MCF 10A (cell line): ENCODE results near the gene AGBL1. TPM values are rescaled to one million over a fixed set of nuclear protein-coding genes. Genes with fewer than 3 reads are reported as not detected.

Experiments used
- BruUV-seq: library from RNA; stranded (reverse); fragments of 400-500 nt; replicated peaks from 2 replicates; lab custom pipeline; 2021; lab: Mats Ljungman, UMichigan
- CTCF ChIA-PET: fragments of 300-600 bp; sonication (Branson Sonifier 250); formaldehyde crosslinking; extraction: SDS; loops from one replicate; lab custom pipeline; 2021; ENCODE audit warnings: antibody characterized with exemption, inconsistent platforms; lab: Yijun Ruan, JAX
- POLR2A ChIA-PET: fragments of 300-600, 350-650 bp; sonication (Branson Sonifier 250); formaldehyde crosslinking; extraction: SDS; loops from one replicate; lab custom pipeline; 2020; ENCODE audit warnings: antibody characterized with exemption, inconsistent platforms; lab: Yijun Ruan, JAX
- DNase-seq: peaks from one replicate; pipeline ENCODE4 v3.0.0-alpha.2; 2018; ENCODE audit not compliant: unreplicated experiment
- H3K27ac Mint-ChIP-seq: one replicate; pipeline ENCODE4 v1.8.0; 2022; ENCODE audit warnings: mild to moderate bottlenecking, low read depth, mixed read lengths; ENCODE audit not compliant: unreplicated experiment
- H3K27me3 Mint-ChIP-seq: one replicate; pipeline ENCODE4 v1.8.0; 2022; ENCODE audit warnings: mixed read lengths; ENCODE audit not compliant: insufficient read depth, unreplicated experiment
- H3K36me3 Mint-ChIP-seq: one replicate; pipeline ENCODE4 v1.8.0; 2022; ENCODE audit warnings: mild to moderate bottlenecking, moderate library complexity, mixed read lengths; ENCODE audit not compliant: insufficient read depth, unreplicated experiment
- H3K4me1 Mint-ChIP-seq: one replicate; pipeline ENCODE4 v1.8.0; 2022; ENCODE audit warnings: mixed read lengths; ENCODE audit not compliant: insufficient read depth, unreplicated experiment
- H3K4me3 Mint-ChIP-seq: one replicate; pipeline ENCODE4 v1.8.0; 2022; ENCODE audit warnings: mild to moderate bottlenecking, moderate library complexity, mixed read lengths; ENCODE audit not compliant: unreplicated experiment
- H3K9me3 Mint-ChIP-seq: one replicate; pipeline ENCODE4 v1.8.0; 2022; ENCODE audit warnings: mixed read lengths; ENCODE audit not compliant: unreplicated experiment
- intact Hi-C: fragments of 100-400 bp; cut with micrococcal nuclease; formaldehyde crosslinking; loops from 2 replicates; pipeline ENCODE4 v1.14.1; 2022
- total RNA-seq: library from RNA; stranded (reverse); gene quantifications from 2 replicates; pipeline ENCODE4 v1.2.3, GENCODE V29; 2022
- TF ChIP-seq, protein P1 (sequence below): fragments of 200-600 bp; IDR thresholded peaks from one replicate; pipeline ENCODE4 v1.8.0; 2022; ENCODE audit warnings: antibody characterized with exemption, mild to moderate bottlenecking; ENCODE audit not compliant: unreplicated experiment

Gene AGBL1
- total RNA-seq, 1 experiment from 2014 or later = not detected

- TF ChIP-seq, protein P1, sequence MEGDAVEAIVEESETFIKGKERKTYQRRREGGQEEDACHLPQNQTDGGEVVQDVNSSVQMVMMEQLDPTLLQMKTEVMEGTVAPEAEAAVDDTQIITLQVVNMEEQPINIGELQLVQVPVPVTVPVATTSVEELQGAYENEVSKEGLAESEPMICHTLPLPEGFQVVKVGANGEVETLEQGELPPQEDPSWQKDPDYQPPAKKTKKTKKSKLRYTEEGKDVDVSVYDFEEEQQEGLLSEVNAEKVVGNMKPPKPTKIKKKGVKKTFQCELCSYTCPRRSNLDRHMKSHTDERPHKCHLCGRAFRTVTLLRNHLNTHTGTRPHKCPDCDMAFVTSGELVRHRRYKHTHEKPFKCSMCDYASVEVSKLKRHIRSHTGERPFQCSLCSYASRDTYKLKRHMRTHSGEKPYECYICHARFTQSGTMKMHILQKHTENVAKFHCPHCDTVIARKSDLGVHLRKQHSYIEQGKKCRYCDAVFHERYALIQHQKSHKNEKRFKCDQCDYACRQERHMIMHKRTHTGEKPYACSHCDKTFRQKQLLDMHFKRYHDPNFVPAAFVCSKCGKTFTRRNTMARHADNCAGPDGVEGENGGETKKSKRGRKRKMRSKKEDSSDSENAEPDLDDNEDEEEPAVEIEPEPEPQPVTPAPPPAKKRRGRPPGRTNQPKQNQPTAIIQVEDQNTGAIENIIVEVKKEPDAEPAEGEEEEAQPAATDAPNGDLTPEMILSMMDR = no peak
- H3K27ac Mint-ChIP-seq = no peak overlapping the region
- H3K36me3 Mint-ChIP-seq = peaks cover 6% of the 10 kb centered on the region
- CTCF ChIA-PET = interaction anchor here (0.5 to 0.6 kb wide), 3 partner anchors 16 to 522 kb away, joined by 3 read pairs; no protein-coding TSS in a partner anchor
- no peak overlapping the region for H3K4me3 Mint-ChIP-seq
- intact Hi-C loops = no loop called here
- no peaks in the 10 kb centered on the region for H3K27me3 Mint-ChIP-seq
- no peak for DNase-seq
- peaks cover 5% of the 10 kb centered on the region for H3K4me1 Mint-ChIP-seq
- peaks cover 14% of the 10 kb centered on the region for H3K9me3 Mint-ChIP-seq
- BruUV-seq = no TSS peak
- POLR2A ChIA-PET = no interaction called here
Measured at GRCh38 chr15:86383611-86384010, 303.9 kb downstream of the AGBL1 start.

GRCh38 chr15:86384186-86384585 lies 304.5 kb downstream of the AGBL1 start:
- DNase-seq = no peak
- intact Hi-C loops = no loop called here
- ChIA-PET POLR2A (interaction anchor here (1.0 kb wide), 1 partner anchor 11 kb away, joined by 3 read pairs; no protein-coding TSS in a partner anchor), CTCF (interaction anchor here (0.5 to 0.6 kb wide), 2 partner anchors 170 to 523 kb away, joined by 3 read pairs; no protein-coding TSS in a partner anchor)
- Mint-ChIP-seq H3K9me3 (peaks cover 14% of the 10 kb centered on the region), H3K4me1 (peaks cover 5% of the 10 kb centered on the region), H3K27ac (no peak overlapping the region), H3K4me3 (no peak overlapping the region), H3K36me3 (peaks cover 6% of the 10 kb centered on the region), H3K27me3 (no peaks in the 10 kb centered on the region)
- BruUV-seq = no TSS peak
- TF ChIP-seq, protein P1 = no peak

DNA sequence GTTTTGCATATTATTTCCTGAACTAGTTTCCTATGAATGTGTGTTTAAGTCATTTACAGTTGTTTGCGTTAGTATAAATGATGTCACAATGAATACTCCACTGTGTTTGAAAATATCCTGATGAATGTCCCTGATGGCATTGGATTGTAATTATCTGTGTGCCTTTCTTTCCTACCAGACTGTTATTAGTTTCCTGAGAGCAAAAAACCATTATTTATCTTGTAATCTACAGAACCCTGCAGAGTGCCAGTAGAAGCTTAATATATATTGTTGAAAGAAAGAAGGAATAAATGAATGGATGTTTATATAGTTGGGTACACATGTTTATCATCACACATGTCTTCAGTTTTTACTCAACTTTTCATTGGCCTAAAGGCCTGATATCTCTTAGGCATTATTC lies 312.6 kb downstream of the AGBL1 start:
- peaks cover 6% of the 10 kb centered on the region for H3K36me3 Mint-ChIP-seq
- peaks cover 5% of the 10 kb centered on the region for H3K4me1 Mint-ChIP-seq
- peaks cover 1% of the 10 kb centered on the region for H3K9me3 Mint-ChIP-seq
- no peak for DNase-seq
- intact Hi-C loops = no loop called here
- ChIA-PET CTCF (no interaction called here), POLR2A (interaction anchor here (0.6 to 1.1 kb wide), 4 partner anchors 12 to 852 kb away, joined by 3 read pairs; no protein-coding TSS in a partner anchor)
- BruUV-seq = no TSS peak
- H3K4me3 Mint-ChIP-seq = no peak overlapping the region
- TF ChIP-seq, protein P1 = no peak
- H3K27me3 Mint-ChIP-seq = no peaks in the 10 kb centered on the region
- H3K27ac Mint-ChIP-seq = no peak overlapping the region

DNA sequence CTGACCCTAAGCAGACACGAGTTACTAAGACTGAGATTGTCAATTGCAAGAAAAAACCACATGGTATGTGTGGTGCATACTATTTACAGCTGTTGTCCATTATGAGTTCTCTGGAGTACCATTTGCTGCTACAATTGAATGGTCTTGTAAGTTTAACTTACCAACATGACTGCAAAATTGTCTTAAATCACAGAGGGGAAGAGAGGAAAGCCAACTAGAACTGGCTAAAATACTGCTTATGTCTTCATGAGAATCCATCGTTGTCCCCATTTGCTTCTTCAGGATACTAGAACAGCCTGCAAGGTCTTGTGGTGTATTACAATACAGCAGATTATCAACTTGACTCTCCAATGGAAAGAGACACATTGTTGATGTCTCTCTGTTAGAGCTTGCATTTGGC lies 313.2 kb downstream of the AGBL1 start:
- H3K27ac Mint-ChIP-seq = no peak overlapping the region
- intact Hi-C loops = no loop called here
- no peaks in the 10 kb centered on the region for H3K27me3 Mint-ChIP-seq
- ChIA-PET CTCF (no interaction called here), POLR2A (interaction anchor here (1.0 kb wide), 1 partner anchor 15 kb away, joined by 3 read pairs; no protein-coding TSS in a partner anchor)
- H3K4me1 Mint-ChIP-seq = peaks cover 5% of the 10 kb centered on the region
- DNase-seq = no peak
- H3K9me3 Mint-ChIP-seq = no peaks in the 10 kb centered on the region
- BruUV-seq = no TSS peak
- peaks cover 2% of the 10 kb centered on the region for H3K36me3 Mint-ChIP-seq
- TF ChIP-seq, protein P1 = no peak
- H3K4me3 Mint-ChIP-seq = no peak overlapping the region
